Left lung (tissue), 10 donors: Measurements from ENCODE around the gene CEPT1. TPM values are rescaled to one million over a fixed set of nuclear protein-coding genes. Genes with fewer than 3 reads are reported as not detected.

ENCODE experiments used
- ATAC-seq: fragments of 200-7000 bp; cut with Tn5 transposase; one replicate; pipeline ENCODE4 v1.9.1; 2020; ENCODE audit warnings: moderate library complexity
- DNase-seq, 4 donors: peaks; one replicate each; pipeline ENCODE4 v3.0.0-alpha.2; 2013 to 2020
- H3K27ac ChIP-seq, 2 donors: fragments of 200-600 bp; sonication (generic) in 1 of 2; one replicate each; pipeline versions ENCODE4 v1.5.0 to v1.8.0; 2020 to 2021
- H3K27me3 ChIP-seq, 2 donors: fragments of 200-600 bp; sonication (generic) in 1 of 2; one replicate each; pipeline versions ENCODE4 v1.5.0 to v1.8.0; 2020 to 2021
- H3K36me3 ChIP-seq, 2 donors: fragments of 200-600 bp; sonication (generic) in 1 of 2; one replicate each; pipeline versions ENCODE4 v1.5.0 to v1.8.0; 2020 to 2021
- H3K4me1 ChIP-seq, 2 donors: fragments of 200-600 bp; one replicate each; pipeline ENCODE4 v1.8.0; 2021
- H3K4me3 ChIP-seq, 2 donors: fragments of 200-600 bp; sonication (generic) in 1 of 2; one replicate each; pipeline versions ENCODE4 v1.5.0 to v1.8.0; 2020 to 2021; ENCODE audit warnings: mild to moderate bottlenecking in 1 of 2
- H3K9me3 ChIP-seq, 2 donors: fragments of 200-600 bp; sonication (generic) in 1 of 2; one replicate each; pipeline versions ENCODE4 v1.5.0 to v1.8.0; 2020 to 2021
- CTCF ChIP-seq, 2 donors: fragments of 200-600 bp; sonication (generic) in 1 of 2; IDR thresholded peaks; one replicate each; pipeline versions ENCODE4 v1.5.0 to v1.8.0; 2021; ENCODE audit warnings: antibody characterized with exemption in 2 of 2
- intact Hi-C, 2 donors: fragments of 100-400 bp; cut with DNase I; formaldehyde crosslinking; loops; one replicate each; pipeline versions ENCODE4 v1.11.2 to v1.14.2; 2022
- polyA plus RNA-seq, 6 donors: library from polyadenylated mRNA; unstranded; fragments of 120-200 nt; gene quantifications; one replicate each; pipeline ENCODE4 v1.2.1, GENCODE V29; 2013; ENCODE audit not compliant: insufficient read length in 6 of 6
- total RNA-seq, 2 donors: library from RNA; stranded (reverse); fragmentation: NEBNext Ultra II Directional; extraction: Animal tissue kit (Norgen Biotek cat#: 25700); gene quantifications; one replicate each; pipeline ENCODE4 v1.2.1, GENCODE V29; 2021
- donor health status: DM: no; HTN: yes; CAD: no.
- donor health status: DM: no; HTN: no; CAD: no.

Gene CEPT1
- total and polyA plus RNA-seq, 8 donors = 40.4 to 66.3 (median 55.5) TPM

- H3K4me3 ChIP-seq = peak overlapping the region; percentile 73 to 88
- TF ChIP-seq CTCF (IDR thresholded peaks at IDR 0.05) = no peak
- H3K27ac ChIP-seq = peak overlapping the region; percentile 95 to 96
- peaks cover 5 to 60% of the 10 kb centered on the region in 2 donors for H3K4me1 ChIP-seq
- H3K36me3 ChIP-seq = peaks cover 0 to 26% of the 10 kb centered on the region in 2 donors
- intact Hi-C loops = no loop called here
- DNase-seq = no peak
- no peaks in the 10 kb centered on the region for H3K9me3 ChIP-seq
- no peak for ATAC-seq
- no peaks in the 10 kb centered on the region for H3K27me3 ChIP-seq
These were observed 601 bp downstream of the CEPT1 start for GRCh38 chr1:111140680-111140967.

GRCh38 chr1:111141245-111142220 lies 1.5 kb downstream of the CEPT1 start:
- Histone ChIP-seq H3K27ac (peak overlapping the region in 1 of 2 donors; percentile 95), H3K27me3 (no peaks in the 10 kb centered on the region), H3K9me3 (no peaks in the 10 kb centered on the region), H3K36me3 (peaks cover 0 to 17% of the 10 kb centered on the region in 2 donors), H3K4me3 (peak overlapping the region in 1 of 2 donors; percentile 73), H3K4me1 (peaks cover 5 to 62% of the 10 kb centered on the region in 2 donors)
- intact Hi-C loops = no loop called here
- ATAC-seq (no peak), DNase-seq (no peak)
- TF ChIP-seq CTCF (IDR thresholded peaks at IDR 0.05) = no peak

DNA sequence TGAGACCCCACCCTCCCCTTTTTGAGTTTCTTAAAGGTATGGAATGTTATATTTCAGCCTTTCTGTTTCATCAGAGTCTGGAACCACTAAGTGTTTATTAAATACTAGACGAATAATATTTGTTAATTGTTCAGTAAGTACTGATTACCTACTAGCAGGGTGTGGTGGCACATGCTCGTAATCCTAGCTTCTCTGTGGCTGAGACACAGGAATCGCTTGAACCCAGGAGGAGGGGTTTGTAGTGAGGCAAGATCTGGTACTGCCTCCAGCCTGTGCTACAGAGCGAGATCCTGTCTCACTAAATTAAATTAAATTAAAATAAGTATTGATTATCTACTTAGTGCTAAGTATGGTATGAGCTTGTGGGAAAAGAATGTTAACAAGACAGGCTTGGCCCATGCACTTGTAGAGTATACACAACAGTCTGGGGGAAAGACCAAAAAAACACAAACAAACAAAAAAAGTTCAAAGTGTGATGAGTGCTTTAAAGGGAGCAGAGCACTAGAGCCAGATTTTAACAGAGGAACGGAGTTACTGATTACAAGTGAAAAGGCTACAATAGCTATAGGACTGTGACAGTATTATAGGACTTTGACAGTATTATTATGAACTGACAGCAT lies 2.4 kb downstream of the CEPT1 start:
- DNase-seq (no peak), ATAC-seq (no peak)
- H3K27ac ChIP-seq = no peak overlapping the region
- no peak for TF ChIP-seq CTCF (IDR thresholded peaks at IDR 0.05)
- intact Hi-C loops = no loop called here
- H3K27me3 ChIP-seq = no peaks in the 10 kb centered on the region
- H3K9me3 ChIP-seq = no peaks in the 10 kb centered on the region
- H3K36me3 ChIP-seq = peaks cover 0 to 10% of the 10 kb centered on the region in 2 donors
- H3K4me1 ChIP-seq = peaks cover 5 to 64% of the 10 kb centered on the region in 2 donors
- peak overlapping the region in 1 of 2 donors; percentile 73 for H3K4me3 ChIP-seq

GRCh38 chr1:111145542-111145941 lies 5.5 kb downstream of the CEPT1 start:
- H3K36me3 ChIP-seq = peaks cover 0 to 32% of the 10 kb centered on the region in 2 donors
- intact Hi-C loops = no loop called here
- peaks cover 0 to 60% of the 10 kb centered on the region in 2 donors for H3K4me1 ChIP-seq
- ATAC-seq (no peak), DNase-seq (no peak)
- no peak overlapping the region for H3K4me3 ChIP-seq
- TF ChIP-seq CTCF (IDR thresholded peaks at IDR 0.05) = no peak
- H3K9me3 ChIP-seq = no peaks in the 10 kb centered on the region
- H3K27ac ChIP-seq = no peak overlapping the region
- H3K27me3 ChIP-seq = no peaks in the 10 kb centered on the region
